IPS-15b (cell line): ENCODE measurements around the gene RTN4.
A peak's percentile ranks its signal among the peaks of the same experiment; 100 is the strongest.

Source experiments
- H3K27me3 ChIP-seq: one replicate; pipeline ENCODE4 v1.6.1; 2013; ENCODE audit warnings: low read length; ENCODE audit not compliant: control insufficient read depth, insufficient read depth
- H3K36me3 ChIP-seq: one replicate; pipeline ENCODE4 v1.6.1; 2013; ENCODE audit warnings: low read length; ENCODE audit not compliant: control insufficient read depth, insufficient read depth
- H3K4me1 ChIP-seq: one replicate; pipeline ENCODE4 v1.6.1; 2013; ENCODE audit warnings: mild to moderate bottlenecking, low read length; ENCODE audit not compliant: control insufficient read depth, insufficient read depth
- H3K4me3 ChIP-seq: one replicate; pipeline ENCODE4 v1.5.1; 2013; ENCODE audit warnings: low read depth, low read length
- H3K9ac ChIP-seq: one replicate; pipeline ENCODE4 v1.6.1; 2013; ENCODE audit warnings: low read depth, mild to moderate bottlenecking, low read length
- H3K9me3 ChIP-seq: one replicate; pipeline ENCODE4 v1.6.1; 2013; ENCODE audit warnings: mild to moderate bottlenecking, low read length; ENCODE audit not compliant: control insufficient read depth, insufficient read depth

Gene RTN4

DNA sequence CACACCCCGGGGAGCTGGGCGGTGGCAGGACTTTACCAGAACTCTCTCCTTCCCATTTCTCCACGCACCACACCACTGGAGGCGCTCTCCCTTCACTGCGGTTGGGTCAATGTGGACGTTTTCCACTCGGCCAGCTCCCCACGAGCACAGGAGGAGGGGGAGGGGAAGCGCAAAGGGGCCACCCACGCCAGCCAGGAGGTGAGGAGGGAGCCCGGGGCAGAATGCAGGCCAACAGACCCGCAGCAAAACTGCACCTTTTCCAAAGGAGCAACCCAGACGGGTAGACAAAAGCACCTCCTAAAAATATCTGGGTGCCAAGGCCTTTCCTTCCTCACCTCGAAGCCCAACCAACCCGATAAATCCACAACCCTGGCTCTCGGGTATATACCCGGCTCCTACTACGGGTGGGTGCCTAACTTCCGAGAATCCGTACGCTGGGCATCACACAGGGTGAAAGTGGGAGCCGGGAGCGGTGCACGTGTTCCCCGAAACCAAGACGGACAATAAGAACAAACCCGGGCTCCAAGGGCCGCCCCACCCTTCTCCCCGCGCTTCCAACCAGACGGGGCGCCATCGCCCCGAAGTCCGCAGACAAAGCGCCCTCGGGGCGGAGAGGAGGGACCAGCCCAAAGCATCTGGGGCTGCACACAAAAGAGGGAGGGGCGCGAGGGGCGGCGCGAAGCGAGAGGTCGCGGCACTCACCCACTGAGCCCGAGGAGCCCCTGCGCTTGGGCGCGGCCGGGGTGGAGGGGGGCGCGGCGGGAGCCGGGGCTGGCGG is 1.0 kb downstream of the RTN4 start:
- Histone ChIP-seq H3K4me3 (peak overlapping the region; percentile 95), H3K4me1 (peaks cover 8% of the 10 kb centered on the region), H3K36me3 (no peaks in the 10 kb centered on the region), H3K27me3 (no peaks in the 10 kb centered on the region), H3K9ac (peak overlapping the region; percentile 96), H3K9me3 (no peaks in the 10 kb centered on the region)

- no peaks in the 10 kb centered on the region for H3K9me3 ChIP-seq
- H3K27me3 ChIP-seq = no peaks in the 10 kb centered on the region
- H3K9ac ChIP-seq = peak overlapping the region; percentile 96
- peak overlapping the region; percentile 95 for H3K4me3 ChIP-seq
- H3K36me3 ChIP-seq = no peaks in the 10 kb centered on the region
- H3K4me1 ChIP-seq = peaks cover 8% of the 10 kb centered on the region
These were observed 1.7 kb downstream of the RTN4 start for GRCh38 chr2:55048508-55049042.

DNA sequence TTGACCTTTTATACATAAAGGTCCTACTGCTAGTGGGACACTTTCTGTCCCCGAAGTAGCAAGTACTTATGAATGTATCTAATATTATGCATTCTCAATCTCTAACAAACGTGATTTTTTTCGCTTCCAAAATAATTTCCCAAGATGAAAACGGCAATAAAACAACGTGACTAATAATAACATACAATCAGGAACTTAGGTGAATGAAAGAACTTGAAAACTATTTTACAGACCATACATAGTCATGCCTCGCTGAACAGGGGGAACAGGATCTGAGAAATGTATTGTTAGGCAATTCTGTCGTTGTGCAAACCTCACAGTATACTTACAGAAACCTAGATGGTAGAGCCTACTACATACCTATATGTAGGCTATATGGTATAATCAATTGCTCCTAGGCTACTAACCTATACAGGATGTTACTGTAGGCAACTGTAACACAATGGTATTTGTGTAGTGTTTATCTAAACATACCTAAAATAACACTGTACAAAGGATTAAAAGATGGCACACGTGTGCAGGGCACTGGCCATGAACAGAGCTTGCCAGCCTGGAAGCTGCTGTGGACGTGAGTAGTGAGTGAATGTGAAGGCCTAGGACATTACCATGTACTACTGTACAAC is 2.5 kb downstream of the RTN4 start:
- no peak overlapping the region for H3K9ac ChIP-seq

DNA sequence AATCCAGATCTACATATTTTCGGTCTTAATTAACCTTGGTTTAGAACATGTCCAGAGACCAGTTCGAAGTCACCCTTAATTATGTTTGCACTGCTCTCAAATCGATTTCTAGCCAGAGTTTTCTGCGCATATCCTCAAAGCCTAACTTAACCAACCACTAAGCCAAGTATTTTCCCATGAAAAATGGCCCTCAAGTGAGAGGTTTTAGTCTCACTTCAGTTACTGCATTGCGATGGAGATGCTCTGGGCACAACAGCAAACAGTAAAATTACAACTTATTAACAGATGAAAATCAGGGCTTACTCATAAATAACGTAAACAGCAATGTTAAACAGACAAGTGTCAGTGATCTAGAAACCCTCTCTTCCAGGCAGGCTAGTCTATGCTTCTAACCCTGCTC is 4.5 kb downstream of the RTN4 start:
- Histone ChIP-seq H3K4me3 (peak overlapping the region; percentile 27), H3K4me1 (peaks cover 18% of the 10 kb centered on the region), H3K27me3 (no peaks in the 10 kb centered on the region), H3K36me3 (no peaks in the 10 kb centered on the region), H3K9me3 (no peaks in the 10 kb centered on the region), H3K9ac (no peak overlapping the region)

More for the DNA sequence above, 2.5 kb downstream of the RTN4 start:
- Histone ChIP-seq H3K36me3 (no peaks in the 10 kb centered on the region), H3K9me3 (no peaks in the 10 kb centered on the region), H3K4me1 (peaks cover 12% of the 10 kb centered on the region), H3K27me3 (no peaks in the 10 kb centered on the region), H3K4me3 (peak overlapping the region; percentile 95)

DNA sequence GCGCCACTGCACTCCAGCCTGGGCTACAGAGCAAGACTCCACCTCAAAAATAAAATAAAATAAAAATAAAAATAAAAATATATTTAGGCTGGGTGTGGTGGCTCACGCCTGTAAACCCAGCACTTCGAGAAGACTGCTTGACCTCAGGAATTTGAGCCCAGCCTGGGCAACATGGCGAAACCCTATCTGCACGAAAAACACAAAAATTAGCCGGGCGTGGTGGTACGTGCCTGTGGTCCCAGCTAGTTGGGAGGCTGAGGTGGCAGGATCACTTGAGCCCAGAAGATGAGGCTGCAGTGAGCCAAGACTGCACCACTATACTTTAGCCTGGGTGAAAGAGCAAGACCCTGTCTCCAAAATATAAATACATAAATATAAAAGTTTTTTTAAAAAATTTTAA is 6.4 kb downstream of the RTN4 start:
- H3K9me3 ChIP-seq = no peaks in the 10 kb centered on the region
- H3K9ac ChIP-seq = no peak overlapping the region
- no peak overlapping the region for H3K4me3 ChIP-seq
- H3K27me3 ChIP-seq = no peaks in the 10 kb centered on the region
- H3K36me3 ChIP-seq = no peaks in the 10 kb centered on the region
- peaks cover 22% of the 10 kb centered on the region for H3K4me1 ChIP-seq

- H3K9me3 ChIP-seq = no peaks in the 10 kb centered on the region
- no peak overlapping the region for H3K4me3 ChIP-seq
- peaks cover 17% of the 10 kb centered on the region for H3K4me1 ChIP-seq
- H3K27me3 ChIP-seq = no peaks in the 10 kb centered on the region
- H3K9ac ChIP-seq = no peak overlapping the region
- no peaks in the 10 kb centered on the region for H3K36me3 ChIP-seq
These were observed 11.8 kb downstream of the RTN4 start for GRCh38 chr2:55038428-55038827.

DNA sequence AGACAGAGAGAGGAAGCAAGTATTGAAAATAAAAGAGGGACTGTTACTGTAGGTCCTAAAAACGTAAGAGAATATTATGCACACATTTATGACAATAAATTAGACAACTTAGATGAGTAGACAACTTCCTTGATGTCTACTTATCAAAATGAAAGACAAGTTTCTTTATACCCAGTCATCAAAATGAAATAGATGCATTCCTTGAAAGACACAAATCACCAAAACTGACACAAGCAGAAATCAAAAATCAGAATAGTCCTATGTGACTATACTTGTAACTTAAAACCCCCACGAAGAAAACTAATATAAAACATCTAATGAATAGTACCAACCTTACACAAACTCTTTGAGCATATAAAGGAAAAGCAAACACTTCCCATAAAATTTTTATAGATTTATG is 14.5 kb downstream of the RTN4 start:
- Histone ChIP-seq H3K9me3 (no peaks in the 10 kb centered on the region), H3K36me3 (no peaks in the 10 kb centered on the region), H3K27me3 (no peaks in the 10 kb centered on the region), H3K4me1 (peaks cover 12% of the 10 kb centered on the region), H3K9ac (no peak overlapping the region), H3K4me3 (no peak overlapping the region)

DNA sequence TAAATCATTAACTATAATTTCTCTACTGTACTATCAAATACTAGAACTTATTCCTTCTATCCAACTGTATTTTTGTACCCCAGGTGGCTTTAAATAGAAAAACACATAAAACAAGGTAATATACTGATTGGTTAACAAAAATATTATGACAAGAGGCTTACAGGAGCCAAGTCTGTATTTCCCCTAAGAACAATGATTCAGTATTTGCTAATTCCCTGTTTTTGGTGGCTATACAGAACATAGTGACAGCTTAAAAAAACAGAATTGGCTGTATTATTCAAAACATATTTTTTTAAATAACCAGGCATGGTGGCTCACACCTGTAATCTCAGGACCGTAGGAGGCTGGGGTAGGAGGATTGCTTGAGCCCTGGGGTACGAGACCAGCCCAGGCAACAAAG is 16.3 kb downstream of the RTN4 start:
- Histone ChIP-seq H3K4me1 (peaks cover 13% of the 10 kb centered on the region), H3K36me3 (no peaks in the 10 kb centered on the region), H3K4me3 (no peak overlapping the region), H3K9ac (no peak overlapping the region), H3K27me3 (no peaks in the 10 kb centered on the region), H3K9me3 (no peaks in the 10 kb centered on the region)

- Histone ChIP-seq H3K36me3 (no peaks in the 10 kb centered on the region), H3K27me3 (no peaks in the 10 kb centered on the region), H3K9ac (no peak overlapping the region), H3K4me3 (no peak overlapping the region), H3K9me3 (no peaks in the 10 kb centered on the region), H3K4me1 (peaks cover 17% of the 10 kb centered on the region)
These were observed 17.0 kb downstream of the RTN4 start for GRCh38 chr2:55033076-55033742.

- no peak overlapping the region for H3K9ac ChIP-seq
- peaks cover 20% of the 10 kb centered on the region for H3K4me1 ChIP-seq
- H3K4me3 ChIP-seq = no peak overlapping the region
- H3K27me3 ChIP-seq = no peaks in the 10 kb centered on the region
- H3K9me3 ChIP-seq = no peaks in the 10 kb centered on the region
- no peaks in the 10 kb centered on the region for H3K36me3 ChIP-seq
These were observed 18.7 kb downstream of the RTN4 start for GRCh38 chr2:55031505-55031904.

DNA sequence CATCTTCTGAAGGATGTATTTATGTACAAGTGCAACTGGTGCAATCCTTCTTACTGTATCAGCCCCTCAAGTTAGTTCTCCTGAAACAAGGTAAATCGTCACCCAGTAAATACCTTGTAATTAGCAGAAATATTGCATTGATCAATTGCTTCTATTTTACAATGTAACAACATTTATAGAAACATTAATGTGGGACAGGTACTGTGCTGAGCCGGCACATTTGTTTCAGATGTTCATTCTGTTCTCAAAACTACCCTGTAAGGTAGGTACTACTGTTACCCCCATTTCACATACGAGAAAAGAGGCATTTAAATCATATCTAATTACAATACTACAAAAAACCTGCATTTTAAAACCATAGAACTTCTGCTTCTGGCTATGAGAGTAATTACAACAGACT is 19.5 kb downstream of the RTN4 start:
- Histone ChIP-seq H3K9me3 (no peaks in the 10 kb centered on the region), H3K27me3 (no peaks in the 10 kb centered on the region), H3K4me3 (no peak overlapping the region), H3K36me3 (no peaks in the 10 kb centered on the region), H3K4me1 (peaks cover 20% of the 10 kb centered on the region), H3K9ac (no peak overlapping the region)
